HEK293T (cell line): Measurements from ENCODE around the gene C1QTNF8.

Experiments used
- CTCF ChIA-PET: fragments of 350-600 bp; formaldehyde crosslinking; extraction: SDS; loops from one replicate; lab custom pipeline; 2021; ENCODE audit warnings: antibody characterized with exemption, inconsistent platforms; lab: Yijun Ruan, JAX
- POLR2A ChIA-PET: fragments of 350-600 bp; formaldehyde crosslinking; extraction: SDS; loops from one replicate; lab custom pipeline; 2020; ENCODE audit warnings: antibody characterized with exemption, inconsistent platforms; lab: Yijun Ruan, JAX
- DNase-seq: peaks from one replicate; pipeline ENCODE4 v3.0.0; 2012; ENCODE audit warnings: mixed read lengths; ENCODE audit errors: extremely low spot score
- ARNT ChIP-seq: fragments of 450-650 bp; IDR thresholded peaks from 2 replicates; pipeline ENCODE4 v1.6.1; 2017; ENCODE audit warnings: mild to moderate bottlenecking
- BHLHE40 ChIP-seq: fragments of 450-650 bp; IDR thresholded peaks from 2 replicates; pipeline ENCODE4 v1.6.1; 2016; ENCODE audit warnings: mild to moderate bottlenecking, moderate library complexity, borderline replicate concordance
- CTBP1 ChIP-seq: fragments of 450-650 bp; IDR thresholded peaks from 2 replicates; pipeline ENCODE4 v1.6.1; 2016; ENCODE audit warnings: borderline replicate concordance
- ELF4 ChIP-seq: fragments of 450-650 bp; IDR thresholded peaks from 2 replicates; pipeline ENCODE4 v1.6.1; 2017; ENCODE audit warnings: antibody characterized with exemption
- FOXA1 ChIP-seq: fragments of 450-650 bp; IDR thresholded peaks from 2 replicates; pipeline ENCODE4 v1.6.1; 2016; ENCODE audit warnings: mild to moderate bottlenecking
- FOXK2 ChIP-seq: fragments of 450-650 bp; IDR thresholded peaks from 2 replicates; pipeline ENCODE4 v1.6.1; 2016; ENCODE audit warnings: mild to moderate bottlenecking
- FOXM1 ChIP-seq: fragments of 450-650 bp; IDR thresholded peaks from 2 replicates; pipeline ENCODE4 v1.6.1; 2017; ENCODE audit warnings: mild to moderate bottlenecking, borderline replicate concordance
- HDGF ChIP-seq: fragments of 450-650 bp; IDR thresholded peaks from 2 replicates; pipeline ENCODE4 v1.6.1; 2017; ENCODE audit warnings: antibody characterized with exemption, borderline replicate concordance
- L3MBTL2 ChIP-seq: fragments of 450-650 bp; conservative IDR thresholded peaks from 2 replicates; pipeline ENCODE4 v1.6.1; 2016; ENCODE audit warnings: mild to moderate bottlenecking
- LEF1 ChIP-seq: fragments of 450-650 bp; IDR thresholded peaks from 2 replicates; pipeline ENCODE4 v1.6.1; 2017; ENCODE audit warnings: mild to moderate bottlenecking, borderline replicate concordance
- NFRKB ChIP-seq: fragments of 450-650 bp; IDR thresholded peaks from 2 replicates; pipeline ENCODE4 v1.6.1; 2016; ENCODE audit warnings: mild to moderate bottlenecking, moderate library complexity
- SP1 ChIP-seq: fragments of 450-650 bp; IDR thresholded peaks from 2 replicates; pipeline ENCODE4 v1.6.1; 2017
- SUZ12 ChIP-seq: fragments of 450-650 bp; IDR thresholded peaks from 2 replicates; pipeline ENCODE4 v1.6.1; 2016; ENCODE audit warnings: mild to moderate bottlenecking
- TARDBP ChIP-seq: fragments of 450-650 bp; IDR thresholded peaks from 2 replicates; pipeline ENCODE4 v1.6.1; 2016
- ZNF384 ChIP-seq: fragments of 450-650 bp; IDR thresholded peaks from 2 replicates; pipeline ENCODE4 v1.6.1; 2016
- TF ChIP-seq, protein P1 (sequence below): fragments of 450-650 bp; IDR thresholded peaks from 2 replicates; pipeline ENCODE4 v1.6.1; 2016

C1QTNF8 gene

DNA sequence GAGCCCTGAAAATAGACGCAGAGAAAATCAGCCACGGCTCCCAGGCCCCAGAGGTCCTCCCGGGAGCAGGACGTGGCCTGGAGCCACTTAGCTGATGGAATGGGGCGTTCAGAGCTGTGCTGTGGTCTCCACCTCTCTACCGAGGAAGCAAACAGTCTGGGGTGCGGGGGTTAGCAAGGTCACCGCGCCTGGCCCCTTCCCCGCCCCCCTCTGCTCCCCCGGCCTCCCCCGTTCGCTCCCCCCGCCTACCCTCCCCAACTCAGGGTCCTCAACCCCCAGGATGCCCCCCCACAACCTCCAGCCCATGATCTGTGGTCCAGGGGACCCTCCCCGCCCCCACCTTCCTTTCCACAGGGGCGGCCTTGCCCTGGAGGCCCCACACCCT lies 20.6 kb upstream of the C1QTNF8 start:
- ChIA-PET CTCF (no interaction called here), POLR2A (no interaction called here)
- no peak for DNase-seq
- TF ChIP-seq FOXK2 (no peak), HDGF (no peak), BHLHE40 (no peak), TARDBP (no peak), ARNT (no peak), FOXA1 (no peak), NFRKB (no peak), LEF1 (no peak), L3MBTL2 (no peak), ELF4 (no peak)
- TF ChIP-seq, protein P1, sequence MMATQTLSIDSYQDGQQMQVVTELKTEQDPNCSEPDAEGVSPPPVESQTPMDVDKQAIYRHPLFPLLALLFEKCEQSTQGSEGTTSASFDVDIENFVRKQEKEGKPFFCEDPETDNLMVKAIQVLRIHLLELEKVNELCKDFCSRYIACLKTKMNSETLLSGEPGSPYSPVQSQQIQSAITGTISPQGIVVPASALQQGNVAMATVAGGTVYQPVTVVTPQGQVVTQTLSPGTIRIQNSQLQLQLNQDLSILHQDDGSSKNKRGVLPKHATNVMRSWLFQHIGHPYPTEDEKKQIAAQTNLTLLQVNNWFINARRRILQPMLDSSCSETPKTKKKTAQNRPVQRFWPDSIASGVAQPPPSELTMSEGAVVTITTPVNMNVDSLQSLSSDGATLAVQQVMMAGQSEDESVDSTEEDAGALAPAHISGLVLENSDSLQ, result no peak

- DNase-seq, result no peak
- ChIA-PET POLR2A (no interaction called here), CTCF (no interaction called here)
- TF ChIP-seq ARNT (no peak), NFRKB (no peak), L3MBTL2 (no peak), ELF4 (no peak), FOXM1 (no peak), HDGF (no peak)
- TF ChIP-seq, protein P1, result no peak
These were observed 18.0 kb upstream of the C1QTNF8 start for GRCh38 chr16:1113889-1114526.

DNA sequence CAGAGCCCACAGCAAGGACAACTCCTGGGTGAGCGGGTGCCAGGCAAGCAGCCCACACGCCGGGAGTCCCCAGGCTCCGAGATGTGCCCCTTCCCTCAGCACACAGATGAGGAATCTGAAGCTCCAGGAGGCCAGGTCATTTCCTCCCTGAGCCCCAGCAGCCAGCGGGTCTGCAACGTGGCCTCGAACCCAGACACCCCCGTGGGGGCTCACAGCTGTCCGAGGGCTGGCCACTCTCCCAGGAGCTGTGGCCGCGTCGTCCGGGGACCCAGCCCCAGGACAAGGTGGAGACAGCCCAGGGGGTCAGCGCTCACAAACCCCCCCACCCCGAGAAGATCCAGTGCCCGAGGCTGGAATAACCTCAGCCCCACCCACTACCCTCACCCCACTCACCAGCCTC lies 17.4 kb upstream of the C1QTNF8 start:
- POLR2A ChIA-PET, result no interaction called here
- no peak for DNase-seq
- CTCF ChIA-PET, result no interaction called here
- no peak for TF ChIP-seq ELF4
- no peak for TF ChIP-seq CTBP1
- no peak for TF ChIP-seq FOXM1
- no peak for TF ChIP-seq FOXK2
- no peak for TF ChIP-seq LEF1
- TF ChIP-seq SP1, result no peak
- TF ChIP-seq TARDBP, result no peak
- TF ChIP-seq L3MBTL2, result no peak
- TF ChIP-seq BHLHE40, result no peak
- no peak for TF ChIP-seq SUZ12

GRCh38 chr16:1112506-1113184 lies 16.6 kb upstream of the C1QTNF8 start:
- ChIA-PET POLR2A (no interaction called here), CTCF (interaction anchor here (1.0 kb wide), 1 partner anchor 69 kb away, joined by 3 read pairs; no protein-coding TSS in a partner anchor)
- no peak for DNase-seq
- TF ChIP-seq HDGF (no peak), FOXM1 (no peak), SUZ12 (no peak), ELF4 (no peak), ARNT (no peak), SP1 (no peak), NFRKB (no peak), BHLHE40 (no peak), FOXK2 (no peak), TARDBP (no peak), L3MBTL2 (no peak), CTBP1 (no peak), FOXA1 (no peak)
- TF ChIP-seq, protein P1, result no peak

DNA sequence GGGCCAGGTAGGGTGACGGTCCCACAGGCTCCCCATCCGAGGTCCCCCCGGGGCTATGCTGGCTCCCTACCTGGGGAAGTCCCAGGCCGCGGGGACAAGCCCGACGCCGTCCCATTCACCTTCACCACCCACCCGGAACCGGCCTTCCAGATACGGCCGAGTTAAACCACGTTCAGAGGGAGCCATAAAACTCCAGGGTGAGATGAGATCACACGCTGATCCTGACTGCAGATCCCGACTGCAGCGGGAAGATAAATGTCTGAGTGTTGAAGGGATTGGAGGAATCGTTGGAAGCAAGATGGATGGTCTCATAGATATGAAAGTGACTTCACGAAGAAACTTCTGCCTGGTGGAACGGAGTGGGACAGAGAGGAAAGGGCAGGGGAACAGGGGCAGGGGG lies 13.6 kb upstream of the C1QTNF8 start:
- no peak for DNase-seq
- CTCF ChIA-PET, result no interaction called here
- no peak for TF ChIP-seq ELF4
- TF ChIP-seq CTBP1, result no peak
- TF ChIP-seq NFRKB, result no peak
- TF ChIP-seq LEF1, result no peak
- TF ChIP-seq SUZ12, result no peak
- TF ChIP-seq TARDBP, result no peak
- TF ChIP-seq SP1, result no peak
- no peak for TF ChIP-seq ARNT
- TF ChIP-seq, protein P1, result no peak
- TF ChIP-seq FOXK2, result no peak
- TF ChIP-seq BHLHE40, result no peak
- TF ChIP-seq HDGF, result no peak
- no peak for TF ChIP-seq FOXA1
- TF ChIP-seq FOXM1, result no peak
- TF ChIP-seq L3MBTL2, result no peak
- TF ChIP-seq ZNF384, result no peak
- POLR2A ChIA-PET, result no interaction called here
